H1 (cell line): ENCODE results near the gene CELF4. TPM values are rescaled to one million over a fixed set of nuclear protein-coding genes. Genes with fewer than 3 reads are reported as not detected.

Experiments used
- CTCF ChIA-PET: fragments of 300-600 bp; sonication (Branson Sonifier 250); formaldehyde crosslinking; loops from one replicate; lab custom pipeline; 2021; ENCODE audit not compliant: partially characterized antibody; lab: Charles Lee
- POLR2A ChIA-PET: fragments of 300-600 bp; sonication (Branson Sonifier 250); formaldehyde crosslinking; loops from one replicate; lab custom pipeline; 2021; ENCODE audit warnings: inconsistent platforms; ENCODE audit not compliant: partially characterized antibody; lab: Charles Lee
- DNase-seq, 2 experiments: peaks; one replicate each; pipeline versions ENCODE4 v3.0.0 to v3.0.0-alpha.2; 2010 to 2022; ENCODE audit warnings: low spot score in 2 of 2, low read depth in 1 of 2, mixed read lengths in 1 of 2
- FAIRE-seq: peaks from 2 replicates; lab custom pipeline; 2011; peaks lifted over from hg19 to GRCh38; lab: Jason Lieb, UNC
- H2AFZ ChIP-seq: 2 replicates; pipeline ENCODE4 v1.8.1; 2012; ENCODE audit warnings: low read length, inconsistent platforms
- H2AK5ac ChIP-seq: 2 replicates; pipeline ENCODE4 v1.6.1; 2013; ENCODE audit warnings: low read depth, low read length
- H2BK120ac ChIP-seq: replicated peaks from 2 replicates; pipeline ENCODE3; 2013; ENCODE audit warnings: low read depth, low read length, inconsistent platforms
- H2BK12ac ChIP-seq: 2 replicates; pipeline ENCODE4 v1.6.1; 2013; ENCODE audit warnings: low read depth, low read length
- H2BK15ac ChIP-seq: 2 replicates; pipeline ENCODE4 v1.6.1; 2013; ENCODE audit warnings: low read length
- H2BK20ac ChIP-seq: 2 replicates; pipeline ENCODE4 v1.6.1; 2013; ENCODE audit warnings: low read length
- H2BK5ac ChIP-seq: 2 replicates; pipeline ENCODE4 v1.6.1; 2013; ENCODE audit warnings: low read depth, low read length
- H3K14ac ChIP-seq: 2 replicates; pipeline ENCODE4 v1.6.1; 2013; ENCODE audit warnings: inconsistent platforms; ENCODE audit not compliant: insufficient read length
- H3K18ac ChIP-seq: 2 replicates; pipeline ENCODE4 v1.6.1; 2013; ENCODE audit warnings: low read length; ENCODE audit errors: extremely low read depth
- H3K23ac ChIP-seq: 2 replicates; pipeline ENCODE4 v1.6.1; 2013; ENCODE audit warnings: inconsistent platforms; ENCODE audit not compliant: insufficient read length
- H3K23me2 ChIP-seq: 2 replicates; pipeline ENCODE4 v1.6.1; 2013; ENCODE audit warnings: low read depth, low read length
- H3K27ac ChIP-seq: 2 replicates; pipeline ENCODE4 v1.6.1; 2011; ENCODE audit warnings: low read depth, low read length, inconsistent platforms
- H3K27me3 ChIP-seq, 4 experiments: replicated peaks in 1 of 4; 1 replicate in 1 of 4; 2 replicates in 3 of 4; pipeline versions ENCODE4 v1.6.1 to v1.8.1; 2011 to 2013; ENCODE audit warnings: low read length in 3 of 4, mild to moderate bottlenecking in 3 of 4, inconsistent platforms in 2 of 4, mixed read lengths in 2 of 4, moderate library complexity in 1 of 4; ENCODE audit not compliant: control insufficient read depth in 3 of 4, insufficient read depth in 3 of 4; ENCODE audit errors: extremely low read depth in 1 of 4
- H3K36me3 ChIP-seq, 4 experiments: 2 replicates each; pipeline versions ENCODE4 v1.6.1 to v1.8.1; 2011 to 2013; ENCODE audit warnings: mild to moderate bottlenecking in 4 of 4, low read length in 3 of 4, moderate library complexity in 2 of 4, control low read depth in 1 of 4, inconsistent platforms in 1 of 4; ENCODE audit not compliant: insufficient read depth in 4 of 4, control insufficient read depth in 2 of 4
- H3K4ac ChIP-seq: replicated peaks from 2 replicates; pipeline ENCODE3; 2013; ENCODE audit warnings: low read length, low read depth, mixed read lengths, inconsistent platforms; ENCODE audit not compliant: insufficient read length
- H3K4me1 ChIP-seq, 4 experiments: replicated peaks in 1 of 4; 1 replicate in 1 of 4; 2 replicates in 3 of 4; pipeline versions ENCODE4 v1.6.1 to v1.8.1; 2011 to 2013; ENCODE audit warnings: low read length in 3 of 4, inconsistent platforms in 2 of 4, mixed read lengths in 1 of 4; ENCODE audit not compliant: insufficient read depth in 4 of 4, control insufficient read depth in 3 of 4
- H3K4me2 ChIP-seq, 2 experiments: 2 replicates each; pipeline versions ENCODE4 v1.6.1 to v1.8.1; 2011 to 2013; ENCODE audit warnings: low read depth in 2 of 2, low read length in 2 of 2, control low read depth in 1 of 2, inconsistent platforms in 1 of 2, mild to moderate bottlenecking in 1 of 2; ENCODE audit not compliant: insufficient read depth in 1 of 2
- H3K4me3 ChIP-seq, 4 experiments: fragments of 200-600, 300-600 bp in 1 of 4; sonication (generic), shearing (Covaris generic), sonication (Bioruptor Twin) in 1 of 4; 2 replicates each; pipeline versions ENCODE4 v1.5.1 to v1.8.1; 2011 to 2016; ENCODE audit warnings: low read length in 4 of 4, low read depth in 3 of 4, control low read depth in 2 of 4, inconsistent platforms in 2 of 4, mild to moderate bottlenecking in 2 of 4, mixed read lengths in 1 of 4, moderate library complexity in 1 of 4; ENCODE audit not compliant: insufficient read depth in 2 of 4; ENCODE audit errors: extremely low read depth in 1 of 4
- H3K56ac ChIP-seq: replicated peaks from 2 replicates; pipeline ENCODE3; 2013; ENCODE audit warnings: low read depth, mild to moderate bottlenecking, mixed read lengths, low read length, inconsistent platforms; ENCODE audit not compliant: insufficient read length
- H3K79me1 ChIP-seq: 2 replicates; pipeline ENCODE4 v1.6.1; 2013; ENCODE audit warnings: low read depth, low read length, control low read depth
- H3K79me2 ChIP-seq, 2 experiments: 2 replicates each; pipeline versions ENCODE4 v1.6.1 to v1.8.1; 2012 to 2013; ENCODE audit warnings: low read length in 2 of 2, mild to moderate bottlenecking in 2 of 2, inconsistent platforms in 1 of 2; ENCODE audit not compliant: insufficient read depth in 2 of 2, control insufficient read depth in 1 of 2
- H3K9ac ChIP-seq, 4 experiments: replicated peaks in 1 of 4; 1 replicate in 1 of 4; 2 replicates in 3 of 4; pipeline versions ENCODE4 v1.6.1 to v1.8.1; 2011 to 2013; ENCODE audit warnings: low read depth in 3 of 4, low read length in 3 of 4, control low read depth in 2 of 4, mild to moderate bottlenecking in 2 of 4, moderate library complexity in 2 of 4, inconsistent platforms in 1 of 4; ENCODE audit errors: extremely low read depth in 1 of 4
- H3K9me3 ChIP-seq, 2 experiments: 2 replicates each; pipeline versions ENCODE4 v1.6.1 to v1.8.1; 2012 to 2013; ENCODE audit warnings: mild to moderate bottlenecking in 2 of 2, moderate library complexity in 2 of 2, control low read depth in 1 of 2, inconsistent platforms in 1 of 2, low read depth in 1 of 2, low read length in 1 of 2, mixed read lengths in 1 of 2; ENCODE audit not compliant: insufficient read depth in 2 of 2
- H4K20me1 ChIP-seq, 2 experiments: replicated peaks in 1 of 2; 2 replicates each; pipeline versions ENCODE3 to v1.8.1; 2011 to 2013; ENCODE audit warnings: inconsistent platforms in 2 of 2, low read length in 2 of 2, mild to moderate bottlenecking in 1 of 2; ENCODE audit not compliant: insufficient read depth in 2 of 2, control insufficient read depth in 1 of 2
- H4K5ac ChIP-seq: 2 replicates; pipeline ENCODE4 v1.6.1; 2013; ENCODE audit warnings: low read length, low read depth, mixed read lengths, inconsistent platforms; ENCODE audit not compliant: insufficient read length
- H4K8ac ChIP-seq: 2 replicates; pipeline ENCODE4 v1.8.0; 2013; ENCODE audit warnings: mild to moderate bottlenecking, moderate library complexity, low read length, inconsistent platforms; ENCODE audit not compliant: insufficient read depth; ENCODE audit errors: extremely low read depth
- H4K91ac ChIP-seq: replicated peaks from 2 replicates; pipeline ENCODE3; 2013; ENCODE audit warnings: low read length, mixed read lengths, inconsistent platforms; ENCODE audit not compliant: insufficient read length
- CHD2 ChIP-seq: IDR thresholded peaks from 2 replicates; pipeline ENCODE4 v1.6.1; 2012; ENCODE audit warnings: low read length, improper control_type of control experiment
- EGR1 ChIP-seq: IDR thresholded peaks from 2 replicates; pipeline ENCODE4 v1.6.1; 2011; ENCODE audit warnings: low read depth, low read length, borderline replicate concordance
- RBBP5 ChIP-seq: IDR thresholded peaks from 2 replicates; pipeline ENCODE4 v1.7.1; 2012; ENCODE audit warnings: low read depth, mild to moderate bottlenecking, inconsistent platforms, low read length, moderate library complexity, borderline replicate concordance
- WGBS, 2 experiments: shearing (Covaris generic) in 1 of 2; methylation state at CpG; one replicate each; pipeline versions ENCODE4 v1.1.6 to v1.1.7; 2013 to 2015; ENCODE audit warnings: low lambda C conversion rate in 2 of 2, mixed read lengths in 2 of 2, inconsistent platforms in 1 of 2, low coverage in 1 of 2, missing lambda C conversion rate in 1 of 2; ENCODE audit not compliant: insufficient replicate concordance in 2 of 2, insufficient coverage in 1 of 2, insufficient read length in 1 of 2; ENCODE audit errors: extremely low coverage in 1 of 2, missing lambda C conversion rate in 1 of 2; 5-methylcytosine and 5-hydroxymethylcytosine counted together
- polyA plus RNA-seq, 7 experiments: library from polyadenylated mRNA; depleted of rRNA in 3 of 7; stranded (reverse) in 5 of 7; unstranded in 2 of 7; fragments of >200 nt in 5 of 7; fragments of 200-250 nt in 2 of 7; gene quantifications; 1 replicate in 5 of 7; 2 replicates in 1 of 7; 4 replicates in 1 of 7; pipeline versions ENCODE4 v1.2.1 to v1.2.3, GENCODE V29; 2011 to 2013; ENCODE audit warnings: missing spikeins in 2 of 7, mixed read lengths in 2 of 7
- total RNA-seq: library from RNA; stranded (reverse); fragmentation: NEBNext Ultra II Directional; extraction: Animal tissue kit (Norgen Biotek cat#: 25700); gene quantifications from 2 replicates; pipeline ENCODE4 v1.2.1, GENCODE V29; 2021

The CELF4 gene
- total and polyA plus RNA-seq, 2 of the 8 experiments (the other 6 are each of a cell fraction or from before 2014, with no cell fraction given): 1.6 to 3.4 TPM

DNA sequence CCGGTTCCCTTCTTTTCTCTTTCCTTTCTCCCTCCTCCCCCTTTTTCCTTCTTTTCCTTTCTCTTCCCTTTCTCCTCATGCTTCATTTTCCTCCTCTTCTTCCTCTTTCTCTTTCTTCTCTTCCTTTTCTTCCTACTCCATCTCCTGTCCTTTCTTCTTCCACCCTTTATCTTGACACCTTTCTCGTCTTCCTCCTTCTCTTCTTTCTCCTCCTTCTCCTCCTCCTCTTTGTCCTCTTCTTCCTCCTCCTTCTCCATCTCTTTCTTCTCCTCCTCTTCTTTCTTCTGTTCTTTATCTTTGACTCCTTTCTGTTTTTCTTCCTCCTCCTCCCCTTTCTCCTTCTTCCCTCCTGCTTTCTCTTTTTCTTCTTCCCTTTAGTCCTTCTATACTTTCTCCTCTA lies 53.2 kb downstream of the CELF4 start:
- Histone ChIP-seq H3K27ac (no peak overlapping the region), H2BK15ac (no peak overlapping the region), H3K9ac (no peak overlapping the region), H3K9me3 (no peaks in the 10 kb centered on the region), H2AK5ac (no peak overlapping the region), H2BK120ac (no peak overlapping the region), H3K23me2 (no peaks in the 10 kb centered on the region), H3K79me1 (no peaks in the 10 kb centered on the region), H2AFZ (no peak overlapping the region), H4K5ac (no peak overlapping the region), H3K56ac (no peak overlapping the region), H4K20me1 (no peaks in the 10 kb centered on the region), H3K4me2 (no peak overlapping the region), H2BK20ac (no peak overlapping the region), H3K4me3 (no peak overlapping the region), H2BK5ac (no peak overlapping the region), H3K36me3 (no peaks in the 10 kb centered on the region), H3K79me2 (no peaks in the 10 kb centered on the region), H3K23ac (no peak overlapping the region), H4K8ac (no peak overlapping the region), H4K91ac (no peak overlapping the region), H3K4ac (no peak overlapping the region), H2BK12ac (no peak overlapping the region), H3K27me3 (0 out of 7 replicates have a peak, but pooled peaks cover 0 to 6% (median 0%) of the 10 kb centered on the region in 4 experiments), H3K18ac (no peak overlapping the region), H3K4me1 (no peaks in the 10 kb centered on the region), H3K14ac (no peak overlapping the region)
- 91% methylated on average over 2 of the region's 2 CpGs; no CpG with 5 or more reads in 1 of the 2 experiments for WGBS, 2 experiments
- TF ChIP-seq EGR1 (no peak), RBBP5 (no peak), CHD2 (no peak)
- POLR2A ChIA-PET: no interaction called here
- CTCF ChIA-PET: no interaction called here
- no peak for DNase-seq
- no peak for FAIRE-seq
